Measurements from ENCODE around the gene SLC6A7.

Gene SLC6A7

GRCh38 chr5:150172556-150172955 lies 17.3 kb upstream of the SLC6A7 start:
- no peak for DNase-seq (ENCODE audit: low read depth in 2 of 2)

GRCh38 chr5:150173161-150173560 lies 16.7 kb upstream of the SLC6A7 start:
- no peak for DNase-seq (ENCODE audit: low read depth in 2 of 2)

- DNase-seq (ENCODE audit: low read depth in 2 of 2): no peak
Measured at GRCh38 chr5:150174285-150174684, 15.6 kb upstream of the SLC6A7 start.

GRCh38 chr5:150175076-150175475 lies 14.8 kb upstream of the SLC6A7 start:
- DNase-seq (ENCODE audit: low read depth in 2 of 2): no peak

- DNase-seq (ENCODE audit: low read depth in 2 of 2): no peak
Measured at GRCh38 chr5:150175536-150175935, 14.3 kb upstream of the SLC6A7 start.

GRCh38 chr5:150176745-150177477 lies 13.0 kb upstream of the SLC6A7 start:
- DNase-seq (ENCODE audit: low read depth in 2 of 2): no peak

GRCh38 chr5:150177721-150178120 lies 12.1 kb upstream of the SLC6A7 start:
- no peak for DNase-seq (ENCODE audit: low read depth in 2 of 2)

- DNase-seq (ENCODE audit: low read depth in 2 of 2): no peak
Measured at GRCh38 chr5:150178262-150178661, 11.6 kb upstream of the SLC6A7 start.

GRCh38 chr5:150179019-150179620 lies 10.7 kb upstream of the SLC6A7 start:
- DNase-seq (ENCODE audit: low read depth in 2 of 2): no peak

- no peak for DNase-seq (ENCODE audit: low read depth in 2 of 2)
Measured at GRCh38 chr5:150180241-150181026, 9.4 kb upstream of the SLC6A7 start.

- DNase-seq (ENCODE audit: low read depth in 2 of 2): no peak
Measured at GRCh38 chr5:150181027-150181426, 8.8 kb upstream of the SLC6A7 start.

- DNase-seq (ENCODE audit: low read depth in 2 of 2): no peak
Measured at GRCh38 chr5:150181766-150182545, 7.9 kb upstream of the SLC6A7 start.

GRCh38 chr5:150182774-150183173 lies 7.1 kb upstream of the SLC6A7 start:
- DNase-seq (ENCODE audit: low read depth in 2 of 2): no peak

- no peak for DNase-seq (ENCODE audit: low read depth in 2 of 2)
Measured at GRCh38 chr5:150183436-150183835, 6.4 kb upstream of the SLC6A7 start.

GRCh38 chr5:150184006-150184405 lies 5.9 kb upstream of the SLC6A7 start:
- DNase-seq (ENCODE audit: low read depth in 2 of 2): no peak

GRCh38 chr5:150184990-150185912 lies 4.6 kb upstream of the SLC6A7 start:
- DNase-seq (ENCODE audit: low read depth in 2 of 2): no peak

- no peak for DNase-seq (ENCODE audit: low read depth in 2 of 2)
Measured at GRCh38 chr5:150186137-150186536, 3.7 kb upstream of the SLC6A7 start.

- DNase-seq (ENCODE audit: low read depth in 2 of 2): no peak
Measured at GRCh38 chr5:150186897-150187296, 3.0 kb upstream of the SLC6A7 start.

- no peak for DNase-seq (ENCODE audit: low read depth in 2 of 2)
Measured at GRCh38 chr5:150188146-150188842, 1.6 kb upstream of the SLC6A7 start.

- no peak for DNase-seq (ENCODE audit: low read depth in 2 of 2)
Measured at GRCh38 chr5:150189326-150189725, 536 bp upstream of the SLC6A7 start.
